DND-41 (cell line): ENCODE measurements around the gene TAT.

Source experiments
- CTCF ChIP-seq: IDR thresholded peaks from 2 replicates; pipeline ENCODE4 v1.5.1; 2012; ENCODE audit warnings: borderline replicate concordance, low read length, moderate library complexity, mild to moderate bottlenecking; ENCODE audit not compliant: poor library complexity, severe bottlenecking; ENCODE audit errors: extremely low read depth
- EZH2 ChIP-seq: IDR thresholded peaks from 3 replicates; pipeline ENCODE4 v1.6.1; 2012; ENCODE audit warnings: borderline replicate concordance, low read depth, mild to moderate bottlenecking, moderate library complexity, low read length, inconsistent platforms; ENCODE audit not compliant: severe bottlenecking

DNA sequence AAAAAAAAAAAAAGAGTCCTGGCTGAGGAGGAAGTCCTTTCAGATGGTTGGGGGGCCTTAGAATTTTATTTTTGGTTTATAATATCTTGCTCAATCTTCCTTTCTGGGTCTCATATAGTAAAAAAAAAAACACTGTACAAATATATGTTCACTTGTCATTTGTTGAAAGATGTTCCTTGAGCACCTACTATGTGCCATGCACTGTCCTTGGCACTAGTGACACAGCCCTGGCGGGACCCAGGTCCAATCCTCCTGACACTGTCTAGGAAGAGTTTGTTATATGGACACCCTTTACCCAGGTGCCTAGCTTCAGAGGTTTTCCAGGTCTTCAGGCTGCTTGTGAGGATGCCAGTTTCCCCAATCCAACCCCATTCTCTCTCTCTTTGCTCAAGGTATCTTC, 48.6 kb downstream of the TAT start:
- TF ChIP-seq CTCF (no peak), EZH2 (no peak)
